22Rv1 (cell line): ENCODE data around the gene DENND6A.
A peak's percentile ranks its signal among the peaks of the same experiment; 100 is the strongest.
"Not testable (repeated sequence)": the region's sequence is repeated elsewhere in the genome, so short reads cannot be mapped to it uniquely, and the experiment has no call there.

Experiments used
- H3K27ac ChIP-seq: fragments of 450-650 bp; 2 replicates; pipeline ENCODE4 v1.5.1; 2017
- ZFX ChIP-seq: fragments of 450-650 bp; IDR thresholded peaks from 2 replicates; pipeline ENCODE4 v1.6.1; 2017; ENCODE audit warnings: antibody characterized with exemption, borderline replicate concordance
- TF ChIP-seq, protein P1 (sequence below): fragments of 450-650 bp; IDR thresholded peaks from 2 replicates; pipeline ENCODE4 v1.5.1; 2017; ENCODE audit warnings: mild to moderate bottlenecking

Gene DENND6A

GRCh38 chr3:57616233-57616632, 76.6 kb downstream of the DENND6A start:
- H3K27ac ChIP-seq: no peak overlapping the region
- TF ChIP-seq, protein P1, sequence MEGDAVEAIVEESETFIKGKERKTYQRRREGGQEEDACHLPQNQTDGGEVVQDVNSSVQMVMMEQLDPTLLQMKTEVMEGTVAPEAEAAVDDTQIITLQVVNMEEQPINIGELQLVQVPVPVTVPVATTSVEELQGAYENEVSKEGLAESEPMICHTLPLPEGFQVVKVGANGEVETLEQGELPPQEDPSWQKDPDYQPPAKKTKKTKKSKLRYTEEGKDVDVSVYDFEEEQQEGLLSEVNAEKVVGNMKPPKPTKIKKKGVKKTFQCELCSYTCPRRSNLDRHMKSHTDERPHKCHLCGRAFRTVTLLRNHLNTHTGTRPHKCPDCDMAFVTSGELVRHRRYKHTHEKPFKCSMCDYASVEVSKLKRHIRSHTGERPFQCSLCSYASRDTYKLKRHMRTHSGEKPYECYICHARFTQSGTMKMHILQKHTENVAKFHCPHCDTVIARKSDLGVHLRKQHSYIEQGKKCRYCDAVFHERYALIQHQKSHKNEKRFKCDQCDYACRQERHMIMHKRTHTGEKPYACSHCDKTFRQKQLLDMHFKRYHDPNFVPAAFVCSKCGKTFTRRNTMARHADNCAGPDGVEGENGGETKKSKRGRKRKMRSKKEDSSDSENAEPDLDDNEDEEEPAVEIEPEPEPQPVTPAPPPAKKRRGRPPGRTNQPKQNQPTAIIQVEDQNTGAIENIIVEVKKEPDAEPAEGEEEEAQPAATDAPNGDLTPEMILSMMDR: no peak
- TF ChIP-seq ZFX: no peak

- not testable (repeated sequence) for H3K27ac ChIP-seq
These were observed 81.0 kb downstream of the DENND6A start for GRCh38 chr3:57611870-57612269.

GRCh38 chr3:57605683-57606082, 87.2 kb downstream of the DENND6A start:
- TF ChIP-seq, protein P1: no peak
- TF ChIP-seq ZFX: no peak
- H3K27ac ChIP-seq: no peak overlapping the region

DNA sequence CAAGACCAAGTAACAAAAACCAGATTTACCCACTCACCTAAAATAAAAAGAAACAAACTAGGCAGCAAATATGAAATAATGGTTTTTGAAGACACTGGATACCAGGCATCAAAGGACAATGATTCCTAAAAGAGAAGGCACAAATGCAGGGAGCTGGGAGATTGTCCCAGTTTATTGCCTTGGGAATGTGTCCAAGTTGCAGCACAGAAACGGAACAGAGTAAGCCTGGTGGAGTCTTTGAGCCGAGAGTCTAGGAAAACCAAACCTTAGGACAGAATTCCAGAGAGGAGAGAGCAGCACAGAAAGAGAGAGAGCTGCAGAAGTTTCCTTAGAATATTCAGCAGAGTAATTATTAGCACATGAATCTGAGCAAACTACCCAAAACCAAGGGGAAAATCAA, 87.9 kb downstream of the DENND6A start:
- no peak overlapping the region for H3K27ac ChIP-seq
- TF ChIP-seq, protein P1: no peak
- TF ChIP-seq ZFX: no peak

GRCh38 chr3:57600195-57600594, 92.7 kb downstream of the DENND6A start:
- TF ChIP-seq, protein P1: no peak
- no peak for TF ChIP-seq ZFX
- H3K27ac ChIP-seq: no peak overlapping the region

DNA sequence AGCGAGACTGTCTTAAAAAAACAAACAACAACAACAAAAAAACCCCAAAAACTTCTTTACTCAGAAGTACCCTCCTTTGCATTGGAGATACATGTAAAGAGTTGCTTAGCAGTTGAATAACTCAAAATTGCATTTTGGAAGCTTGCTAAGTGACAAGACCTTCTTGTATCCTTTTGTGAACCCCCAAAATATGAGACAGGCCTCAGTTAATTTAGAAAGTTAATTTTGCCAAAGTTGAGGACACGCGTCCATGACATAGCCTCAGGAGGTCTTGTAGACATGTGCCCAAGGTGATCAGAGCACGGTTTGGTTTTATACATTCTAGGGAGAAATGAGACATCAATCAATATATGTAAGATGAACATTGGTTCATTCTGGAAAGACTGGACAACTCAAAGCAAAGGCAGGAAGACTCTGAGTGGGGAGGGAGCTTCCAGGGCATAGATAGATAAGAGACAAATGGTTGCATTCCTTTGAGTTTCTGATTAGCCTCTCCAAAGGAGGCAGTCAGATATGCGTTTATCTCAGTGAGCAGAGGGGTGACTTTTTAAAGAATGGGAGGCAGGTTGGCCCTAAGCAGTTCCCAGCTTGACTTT, 94.0 kb downstream of the DENND6A start:
- peak overlapping the region; percentile 95 for H3K27ac ChIP-seq
- TF ChIP-seq, protein P1: no peak
- no peak for TF ChIP-seq ZFX

DNA sequence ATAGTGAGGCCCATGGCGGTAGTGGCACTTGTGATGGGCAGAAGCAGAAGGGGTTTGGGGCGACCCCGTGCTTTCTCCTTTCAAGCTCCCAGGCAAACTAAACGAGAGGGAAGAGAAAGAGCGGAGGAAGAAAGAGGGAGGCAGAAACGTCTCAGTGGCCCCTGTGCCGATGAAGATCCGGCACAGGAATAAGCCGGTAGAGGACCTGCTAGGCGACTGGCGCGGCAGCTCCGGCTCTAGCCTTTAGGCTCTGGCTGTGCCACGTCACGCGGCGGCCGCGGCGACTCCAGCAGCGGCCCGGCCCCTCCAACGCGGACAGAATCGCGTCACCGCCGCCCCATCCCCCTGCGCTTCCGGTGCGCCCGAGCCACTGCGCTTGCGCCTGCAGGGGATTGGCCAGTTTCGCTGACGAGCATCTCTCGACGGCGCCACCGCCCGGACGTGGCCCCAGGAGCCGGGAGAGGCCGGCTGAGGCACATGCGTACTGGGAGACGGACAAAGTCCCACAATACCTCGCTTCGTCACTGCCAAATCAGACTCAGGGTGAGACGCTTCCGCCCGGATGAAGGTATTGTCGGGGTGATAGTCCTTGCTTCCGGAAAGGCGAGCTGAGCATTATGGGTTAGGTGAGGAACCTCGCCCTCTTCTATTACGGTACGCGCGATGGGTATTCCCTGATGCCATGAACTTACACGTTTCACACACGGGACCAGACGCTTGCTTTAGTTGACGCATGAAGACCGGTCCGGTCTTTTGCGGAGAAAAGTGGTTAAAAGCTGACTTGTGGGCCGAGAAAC, 95.6 kb downstream of the DENND6A start, which contains the start of gene ARF4:
TSS of gene ARF4 (minus strand) at position 218 of the 797 bp plus-strand sequence. CDS start at position 14, 204 bp downstream.
- TF ChIP-seq, protein P1: peak; percentile 61
- no peak for TF ChIP-seq ZFX
- H3K27ac ChIP-seq: peak within 1 kb of the TSS; percentile 95
